ENCODE results near the gene TMEM184B.

Gene TMEM184B

GRCh38 chr22:38272373-38273134 is at the start of gene TMEM184B:
TMEM184B (minus strand) TSS chr22:38273010; CDS start chr22:38247961, 25,049 bp downstream.
- peak; percentile 81 for DNase-seq (ENCODE audit: low spot score)

- no peak for DNase-seq (ENCODE audit: low spot score)
These were observed 48.0 kb upstream of the TMEM184B start for GRCh38 chr22:38320605-38321402.

GRCh38 chr22:38318792-38319773 is 46.3 kb upstream of the TMEM184B start:
- no peak for DNase-seq (ENCODE audit: low spot score)

- DNase-seq (ENCODE audit: low spot score), result no peak
These were observed 45.3 kb upstream of the TMEM184B start for GRCh38 chr22:38317995-38318715.

- DNase-seq (ENCODE audit: low spot score), result peak; percentile 60
These were observed 44.5 kb upstream of the TMEM184B start, which contains the start of gene CSNK1E for GRCh38 chr22:38317122-38317994. CSNK1E (minus strand) TSS chr22:38317433; CDS start chr22:38314157, 3,276 bp downstream.

- peak; percentile 67 for DNase-seq (ENCODE audit: low spot score)
These were observed 43.7 kb upstream of the TMEM184B start for GRCh38 chr22:38316364-38317121.

- peak; percentile 40 for DNase-seq (ENCODE audit: low spot score)
These were observed 43.1 kb upstream of the TMEM184B start for GRCh38 chr22:38315823-38316363.

- peak; percentile 83 for DNase-seq (ENCODE audit: low spot score)
These were observed 42.4 kb upstream of the TMEM184B start for GRCh38 chr22:38314933-38315822.

- peak; percentile 45 for DNase-seq (ENCODE audit: low spot score)
These were observed 41.5 kb upstream of the TMEM184B start for GRCh38 chr22:38314051-38314932.

- no peak for DNase-seq (ENCODE audit: low spot score)
These were observed 40.7 kb upstream of the TMEM184B start for GRCh38 chr22:38313384-38313955.

GRCh38 chr22:38312261-38312800 is 39.5 kb upstream of the TMEM184B start:
- no peak for DNase-seq (ENCODE audit: low spot score)

- DNase-seq (ENCODE audit: low spot score), result peak; percentile 43
These were observed 38.5 kb upstream of the TMEM184B start for GRCh38 chr22:38311323-38311620.

- no peak for DNase-seq (ENCODE audit: low spot score)
These were observed 37.9 kb upstream of the TMEM184B start for GRCh38 chr22:38310518-38311322.

- DNase-seq (ENCODE audit: low spot score), result no peak
These were observed 37.1 kb upstream of the TMEM184B start for GRCh38 chr22:38309614-38310517.

Data from NAMALWA (cell line).